HG02852 (cell line): Measurements from ENCODE around the gene CALM3.

Experiments used
- ATAC-seq: cut with Tn5 transposase; IDR thresholded peaks from one replicate; pipeline ENCODE4 v1.9.1; 2021; ENCODE audit warnings: mild to moderate bottlenecking, moderate library complexity; ENCODE audit not compliant: unreplicated experiment

The CALM3 gene

GRCh38 chr19:46634656-46635218 lies 33.6 kb downstream of the CALM3 start:
- no peak for ATAC-seq

DNA sequence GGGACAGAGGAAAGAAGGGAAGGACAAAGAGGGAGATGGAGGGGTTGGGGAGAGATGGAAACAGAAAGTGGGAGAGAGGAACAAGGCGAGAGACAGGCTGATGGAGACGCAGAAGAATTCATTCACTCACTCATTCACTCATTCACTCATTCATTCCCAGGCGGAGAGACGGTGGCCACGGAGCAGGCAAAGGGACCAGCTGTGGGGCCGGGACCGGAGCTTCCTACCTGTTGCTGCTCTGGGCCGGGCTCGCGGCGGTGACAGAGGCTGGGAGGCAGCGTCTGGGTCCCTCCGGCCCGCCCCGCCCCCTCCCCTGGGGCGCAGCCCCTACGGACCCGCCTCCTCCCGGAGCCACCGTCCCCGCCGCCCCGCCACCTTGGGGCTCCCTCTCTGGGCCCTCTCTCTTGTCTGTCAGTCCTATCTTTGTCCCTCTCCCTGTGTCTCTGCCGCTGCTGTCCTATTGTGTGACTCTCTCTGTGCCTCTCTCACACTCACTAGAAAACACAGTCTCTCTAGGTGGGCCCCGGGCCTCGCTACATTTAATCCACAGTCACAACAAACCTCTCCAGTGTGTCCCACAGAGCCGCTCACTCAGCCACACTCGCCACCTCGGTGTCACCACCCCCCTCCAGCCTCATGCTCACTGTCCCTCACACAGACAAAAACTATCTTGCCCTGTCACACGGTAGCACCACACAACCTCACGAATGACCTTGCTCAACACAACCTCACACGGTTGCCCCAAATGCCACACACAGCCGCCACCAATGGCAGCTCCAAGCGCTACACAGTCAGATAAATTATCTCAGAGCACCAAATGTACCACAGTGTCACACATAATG lies 35.0 kb downstream of the CALM3 start, which contains the start of gene GNG8:
Gene GNG8 (minus strand): TSS at position 283 of the 842 bp plus-strand sequence. CDS start 1,520 bp downstream, outside the sequence.
- no peak for ATAC-seq

DNA sequence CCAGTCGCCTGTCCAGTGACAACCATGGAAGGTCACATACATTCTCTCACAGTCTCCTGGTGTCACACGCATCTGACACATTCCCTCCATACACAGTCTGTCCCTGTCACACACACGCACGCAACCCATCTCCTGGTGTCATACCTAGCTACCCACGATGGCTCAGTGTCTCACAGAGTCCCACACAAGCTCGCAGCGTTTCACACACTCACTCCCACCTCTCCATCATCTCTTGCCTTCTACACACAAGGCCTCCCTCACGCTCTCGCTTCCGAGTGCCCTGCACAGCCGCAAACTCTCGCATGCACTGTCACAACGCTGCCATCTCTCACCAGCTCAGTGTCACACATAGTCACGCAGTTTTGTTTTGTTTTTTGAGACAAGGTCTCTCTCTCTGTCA lies 36.1 kb downstream of the CALM3 start:
- no peak for ATAC-seq

- ATAC-seq = no peak
Measured at GRCh38 chr19:46639358-46640182, 38.4 kb downstream of the CALM3 start.

DNA sequence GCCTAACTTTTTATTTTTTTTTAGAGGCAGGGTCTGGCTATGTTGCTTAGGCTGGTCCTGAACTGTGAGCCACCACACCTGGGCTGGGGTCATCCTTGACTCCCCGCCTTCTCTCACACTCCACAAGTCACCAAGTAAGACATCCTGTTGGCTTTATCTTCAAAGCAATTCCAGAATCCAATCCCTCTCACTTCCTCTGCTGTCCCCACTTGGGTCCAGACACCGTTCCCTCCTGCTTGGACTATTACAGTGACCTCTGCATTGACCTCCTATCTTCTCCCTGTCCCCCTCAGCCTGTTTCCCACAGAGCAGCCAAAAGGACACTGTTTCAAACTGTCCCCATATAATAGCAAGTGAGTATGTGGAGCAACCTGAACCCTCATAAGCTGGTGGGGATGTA lies 39.5 kb downstream of the CALM3 start:
- no peak for ATAC-seq

DNA sequence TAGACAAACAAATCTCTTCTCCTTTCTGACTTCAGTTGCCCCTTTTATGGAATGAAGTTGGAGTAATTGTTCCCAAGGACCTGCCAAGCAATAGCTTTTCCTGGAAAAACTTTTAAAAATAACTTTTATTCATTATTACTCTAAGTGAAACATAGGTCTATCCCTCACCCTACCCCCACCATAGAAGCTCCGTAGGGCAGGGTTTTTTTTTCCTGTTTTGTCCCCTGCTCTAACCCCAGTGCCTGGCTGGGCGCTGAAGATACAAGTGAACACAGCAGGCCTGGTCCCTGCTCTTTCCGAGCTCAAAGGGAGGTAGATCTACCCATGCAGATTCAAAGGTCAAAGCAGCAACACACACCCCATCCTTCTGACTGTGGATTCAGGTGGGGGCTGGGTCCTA lies 43.6 kb downstream of the CALM3 start:
- no peak for ATAC-seq

DNA sequence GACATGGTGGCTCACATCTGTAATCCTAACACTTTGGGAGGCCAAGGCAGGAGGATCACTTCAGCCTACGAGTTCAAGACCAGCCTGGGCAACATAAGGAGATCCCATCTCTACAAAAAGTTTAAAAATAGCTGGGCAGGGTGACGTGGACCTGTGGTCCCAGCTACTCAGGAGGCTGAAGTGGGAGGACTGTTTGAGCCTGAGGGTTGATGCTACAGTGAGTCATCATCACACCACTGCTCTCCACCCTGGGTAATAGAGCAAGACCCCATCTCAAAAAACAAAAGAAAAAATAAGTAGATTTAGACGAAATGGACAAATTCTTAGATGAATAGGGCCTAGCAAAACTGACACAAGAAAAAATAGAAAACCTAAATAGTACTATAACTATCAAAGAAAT lies 45.3 kb downstream of the CALM3 start:
- no peak for ATAC-seq

DNA sequence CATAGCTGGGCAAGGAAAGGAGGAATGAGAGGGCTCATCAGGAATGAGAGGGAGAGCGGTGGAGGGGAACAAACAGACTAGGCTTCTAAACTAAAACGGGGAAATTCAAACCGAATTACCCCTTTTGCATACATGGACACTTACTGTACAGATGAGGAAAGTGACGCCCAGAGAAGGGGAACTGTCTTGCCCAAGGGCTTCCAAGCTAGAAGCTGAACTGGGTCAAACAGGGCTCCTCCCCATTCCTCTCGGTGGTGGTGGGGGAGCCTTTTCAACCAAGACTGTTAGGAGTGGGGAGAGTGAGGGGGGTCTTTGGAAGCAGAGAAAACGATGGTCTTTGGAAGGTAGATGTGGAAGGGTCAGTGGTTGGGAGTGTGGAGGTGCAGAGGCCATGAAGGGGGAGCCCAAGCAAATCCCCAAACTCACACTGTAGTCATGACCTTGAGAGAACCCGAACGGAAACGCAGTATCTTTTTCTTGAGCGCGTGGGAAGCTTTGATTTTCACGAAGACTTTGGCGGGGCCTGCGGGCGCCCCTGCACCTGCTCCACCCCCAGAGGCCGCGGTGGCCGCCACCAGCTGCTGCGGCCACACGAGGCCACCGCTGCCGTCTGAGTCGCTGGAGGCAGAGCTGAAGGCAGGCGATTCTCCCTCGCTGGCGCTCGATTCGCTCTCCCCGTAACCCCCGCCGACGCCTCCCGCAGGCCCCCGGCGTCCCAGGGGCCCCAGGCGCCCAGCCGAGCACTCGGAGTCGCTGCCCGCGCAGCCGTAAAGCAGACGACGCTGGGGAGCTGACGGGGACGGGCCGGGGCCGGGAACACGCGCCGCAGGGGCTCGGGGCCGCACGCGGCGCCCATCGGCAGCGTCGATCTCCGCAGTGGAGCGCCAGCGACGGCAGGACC lies 47.2 kb downstream of the CALM3 start:
- no peak for ATAC-seq

DNA sequence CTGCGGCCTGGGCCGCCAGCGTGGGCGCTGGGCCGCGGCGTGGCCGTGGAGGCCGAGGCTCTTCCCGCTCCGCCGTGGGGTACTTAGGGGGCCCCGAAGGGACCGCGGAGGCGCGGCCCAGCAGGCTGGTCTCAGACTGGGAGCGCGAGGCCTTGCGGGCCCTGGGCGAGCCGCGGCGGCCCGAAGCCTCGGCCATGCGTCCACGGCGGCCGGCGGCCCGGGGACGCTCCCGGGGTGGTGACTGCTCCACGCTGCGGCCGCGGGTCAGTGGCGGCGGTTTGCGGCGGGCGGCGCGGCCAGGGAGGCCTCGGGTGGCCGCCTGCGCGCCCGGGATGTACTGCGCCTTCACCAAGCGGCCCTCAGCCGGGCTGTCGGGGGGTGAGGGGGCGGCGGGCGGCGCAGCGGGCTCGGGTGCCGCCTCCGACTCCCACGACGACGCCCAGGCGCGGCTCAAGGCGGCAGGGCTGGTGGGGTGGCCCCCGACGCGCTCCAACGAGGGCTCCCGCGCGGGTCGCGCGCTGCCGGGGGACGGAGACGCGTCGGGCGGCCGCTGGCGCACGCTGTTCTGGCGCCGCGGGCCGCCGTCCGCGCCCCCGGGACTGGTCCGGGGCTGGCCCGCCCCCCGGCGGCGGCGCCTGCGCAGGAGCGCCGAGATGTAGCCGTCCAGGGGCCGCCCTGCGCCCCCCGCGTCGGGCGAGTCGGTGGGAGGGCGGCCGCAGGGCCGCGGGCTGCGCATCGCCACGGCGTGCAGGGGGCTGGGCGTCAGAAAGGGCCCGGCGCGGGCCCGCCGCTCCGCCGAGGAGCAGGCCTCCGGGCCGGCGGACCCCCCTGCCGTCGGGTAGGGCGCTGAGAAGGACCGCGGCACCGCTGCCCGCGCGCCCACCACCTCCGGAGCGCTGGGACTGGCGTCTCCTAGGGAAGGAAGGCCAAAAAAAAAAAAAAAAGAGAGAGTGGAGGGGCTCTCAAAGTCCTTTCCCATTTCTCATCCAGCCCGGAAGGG lies 48.1 kb downstream of the CALM3 start:
- ATAC-seq = no peak

DNA sequence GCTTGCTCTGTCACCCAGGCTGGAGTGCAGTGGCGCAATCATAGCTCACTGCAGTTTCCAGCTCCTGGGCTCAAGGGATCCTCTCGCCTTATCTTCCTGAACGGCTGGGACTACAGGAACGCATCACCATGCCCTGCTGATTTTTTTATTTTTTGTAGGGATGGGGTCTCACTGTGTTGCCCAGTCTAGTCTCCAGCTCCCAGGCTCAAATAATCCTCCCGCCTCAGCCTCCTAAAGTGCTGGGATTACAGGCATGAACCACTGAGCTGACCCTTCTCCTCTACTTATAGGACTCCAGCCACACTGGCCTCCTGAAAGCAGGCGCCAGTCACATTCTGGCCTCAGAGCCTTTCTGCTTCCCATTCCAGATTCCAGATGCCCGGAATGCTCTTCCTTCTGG lies 49.3 kb downstream of the CALM3 start:
- no peak for ATAC-seq

DNA sequence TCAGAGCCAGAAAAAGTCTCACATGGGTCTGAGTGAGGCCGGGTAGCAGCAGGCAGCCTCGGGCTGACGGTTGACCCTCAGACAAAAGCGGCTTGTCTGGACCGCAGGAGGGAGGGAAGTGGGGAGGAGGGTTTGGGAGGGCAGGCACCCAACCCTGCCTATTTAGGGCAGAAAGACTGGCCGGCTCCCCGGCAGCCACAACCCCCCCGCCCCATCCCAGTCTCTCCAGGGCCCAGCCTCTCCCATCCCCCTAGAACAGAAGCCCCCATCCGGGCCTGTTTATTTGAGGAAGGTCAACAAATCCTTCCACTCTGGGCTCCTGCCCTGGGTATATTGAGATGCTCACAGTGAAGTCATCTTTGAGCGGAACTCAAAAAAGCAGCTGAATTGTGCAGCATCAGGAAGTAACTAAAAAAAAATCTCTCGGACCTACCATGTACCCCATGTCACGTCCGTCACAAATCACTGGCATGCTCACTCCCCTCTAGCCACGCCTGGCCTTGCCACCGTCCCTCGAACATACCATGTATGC lies 53.6 kb downstream of the CALM3 start:
- ATAC-seq = no peak

- ATAC-seq = no peak
Measured at GRCh38 chr19:46656541-46656940, 55.4 kb downstream of the CALM3 start.

- ATAC-seq = no peak
Measured at GRCh38 chr19:46659151-46660007, 58.2 kb downstream of the CALM3 start.

- no peak for ATAC-seq
Measured at GRCh38 chr19:46660008-46660517, 58.9 kb downstream of the CALM3 start.
